A673 (cell line): ENCODE data around the gene ZDHHC20. TPM values are rescaled to one million over a fixed set of nuclear protein-coding genes. Genes with fewer than 3 reads are reported as not detected.

Experiments
- BruUV-seq: library from RNA; stranded (reverse); fragments of 400-500 nt; replicated peaks from 2 replicates; lab custom pipeline; 2021; lab: Mats Ljungman, UMichigan
- CTCF ChIA-PET: fragments of 300-600 bp; sonication (Branson Sonifier 250); formaldehyde crosslinking; loops from one replicate; lab custom pipeline; 2022; ENCODE audit warnings: antibody characterized with exemption; lab: Charles Lee
- POLR2A ChIA-PET: fragments of 300-600 bp; sonication (Branson Sonifier 250); formaldehyde crosslinking; loops from one replicate; lab custom pipeline; 2022; ENCODE audit warnings: antibody characterized with exemption; ENCODE audit not compliant: low non-redundant PET; lab: Charles Lee
- DNase-seq: peaks from one replicate; pipeline ENCODE4 v3.0.0-alpha.2; 2015; ENCODE audit warnings: low spot score
- H3K27ac ChIP-seq: fragments of 200-600 bp; sonication (generic); 2 replicates; pipeline ENCODE4 v1.5.1; 2016; ENCODE audit warnings: mixed run types, low read depth, mild to moderate bottlenecking, mixed read lengths, antibody characterized with exemption, low read length; ENCODE audit not compliant: poor library complexity, severe bottlenecking
- H3K27me3 ChIP-seq: fragments of 200-600 bp; sonication (generic); replicated peaks from 2 replicates; pipeline ENCODE4 v1.6.1; 2017; ENCODE audit warnings: mixed run types, low read depth, mild to moderate bottlenecking, mixed read lengths, antibody characterized with exemption, low read length; ENCODE audit not compliant: insufficient read depth, poor library complexity
- H3K36me3 ChIP-seq: fragments of 200-600 bp; sonication (generic); 2 replicates; pipeline ENCODE4 v1.6.1; 2016; ENCODE audit warnings: mixed run types, mild to moderate bottlenecking, mixed read lengths, antibody characterized with exemption, low read length; ENCODE audit not compliant: insufficient read depth, poor library complexity, severe bottlenecking
- H3K4me1 ChIP-seq: fragments of 200-600 bp; sonication (generic); 2 replicates; pipeline ENCODE4 v1.6.1; 2017; ENCODE audit warnings: mixed run types, mild to moderate bottlenecking, mixed read lengths, antibody characterized with exemption, low read length; ENCODE audit not compliant: insufficient read depth, poor library complexity, severe bottlenecking
- H3K4me3 ChIP-seq: fragments of 200-600 bp; sonication (generic); 2 replicates; pipeline ENCODE4 v1.5.1; 2016; ENCODE audit warnings: low read depth, mixed run types, mild to moderate bottlenecking, mixed read lengths, low read length; ENCODE audit not compliant: poor library complexity, severe bottlenecking
- H3K9me3 ChIP-seq: fragments of 200-600 bp; sonication (generic); 2 replicates; pipeline ENCODE4 v1.6.1; 2016; ENCODE audit warnings: mixed run types, low read depth, mild to moderate bottlenecking, mixed read lengths, antibody characterized with exemption, low read length; ENCODE audit not compliant: poor library complexity, severe bottlenecking
- CTCF ChIP-seq: fragments of 300-800, 200-600 bp; sonication (generic); conservative IDR thresholded peaks from 2 replicates; pipeline ENCODE4 v1.5.1; 2017; ENCODE audit warnings: low read depth, mild to moderate bottlenecking, antibody characterized with exemption, low read length, moderate library complexity, mixed read lengths
- EZH2 ChIP-seq: fragments of 200-600 bp; sonication (generic); IDR thresholded peaks from 2 replicates; pipeline ENCODE4 v1.6.1; 2017; ENCODE audit warnings: borderline replicate concordance, low read depth, mild to moderate bottlenecking, mixed read lengths, antibody characterized with exemption, low read length; ENCODE audit not compliant: poor library complexity, severe bottlenecking
- intact Hi-C: fragments of 100-400 bp; cut with micrococcal nuclease; formaldehyde crosslinking; loops from one replicate; pipeline ENCODE4 v1.10.0; 2022; ENCODE audit not compliant: unreplicated experiment
- total RNA-seq: library from RNA; stranded (reverse); gene quantifications from 2 replicates; pipeline ENCODE4 v1.2.3, GENCODE V29; 2021

Gene ZDHHC20
- total RNA-seq, 1 experiment from 2014 or later, result 98.9 TPM

- no peak overlapping the region for H3K27ac ChIP-seq
- ChIA-PET CTCF (no interaction called here), POLR2A (no interaction called here)
- peaks cover 7% of the 10 kb centered on the region for H3K36me3 ChIP-seq
- no peak for DNase-seq
- intact Hi-C loops, result no loop called here
- H3K4me1 ChIP-seq, result no peaks in the 10 kb centered on the region
- no peak for TF ChIP-seq CTCF
- no peak for TF ChIP-seq EZH2
- peaks cover 13% of the 10 kb centered on the region for H3K9me3 ChIP-seq
- H3K27me3 ChIP-seq, result no peaks in the 10 kb centered on the region
- no TSS peak for BruUV-seq
- no peak overlapping the region for H3K4me3 ChIP-seq
Measured at GRCh38 chr13:21453387-21454081, 5.6 kb downstream of the ZDHHC20 start.

GRCh38 chr13:21450936-21451335, 8.2 kb downstream of the ZDHHC20 start:
- intact Hi-C loops, result no loop called here
- Histone ChIP-seq H3K4me1 (no peaks in the 10 kb centered on the region), H3K36me3 (peaks cover 7% of the 10 kb centered on the region), H3K27ac (no peak overlapping the region), H3K4me3 (no peak overlapping the region), H3K27me3 (no peaks in the 10 kb centered on the region), H3K9me3 (peaks cover 13% of the 10 kb centered on the region)
- ChIA-PET CTCF (no interaction called here), POLR2A (no interaction called here)
- DNase-seq, result no peak
- no TSS peak for BruUV-seq
- TF ChIP-seq EZH2 (no peak), CTCF (no peak)

GRCh38 chr13:21446656-21447055, 12.4 kb downstream of the ZDHHC20 start:
- BruUV-seq, result no TSS peak
- intact Hi-C loops, result no loop called here
- ChIA-PET CTCF (no interaction called here), POLR2A (no interaction called here)
- H3K27me3 ChIP-seq, result no peaks in the 10 kb centered on the region
- TF ChIP-seq EZH2 (no peak), CTCF (no peak)
- H3K36me3 ChIP-seq, result no peaks in the 10 kb centered on the region
- no peak overlapping the region for H3K4me3 ChIP-seq
- H3K27ac ChIP-seq, result no peak overlapping the region
- no peak for DNase-seq
- H3K9me3 ChIP-seq, result no peaks in the 10 kb centered on the region
- H3K4me1 ChIP-seq, result no peaks in the 10 kb centered on the region
